Panc1 (cell line): ENCODE data around the gene SSBP4. TPM values are rescaled to one million over a fixed set of nuclear protein-coding genes. Genes with fewer than 3 reads are reported as not detected.

Experiments used
- ATAC-seq: fragments of 200-7000 bp; cut with Tn5 transposase; 2 replicates; pipeline ENCODE4 v1.9.1; 2020; ENCODE audit warnings: mild to moderate bottlenecking, moderate library complexity
- BruUV-seq: library from RNA; stranded (reverse); fragments of 400-500 nt; replicated peaks from 2 replicates; lab custom pipeline; 2021; lab: Mats Ljungman, UMichigan
- CTCF ChIA-PET: fragments of 300-600 bp; sonication (Branson Sonifier 250); formaldehyde crosslinking; loops from one replicate; lab custom pipeline; 2022; ENCODE audit warnings: antibody characterized with exemption; lab: Charles Lee
- POLR2A ChIA-PET: fragments of 300-600 bp; sonication (Branson Sonifier 250); formaldehyde crosslinking; loops from one replicate; lab custom pipeline; 2022; ENCODE audit warnings: antibody characterized with exemption; lab: Charles Lee
- DNase-seq: peaks from one replicate; pipeline ENCODE4 v3.0.0-alpha.2; 2010; ENCODE audit warnings: low read depth, low spot score
- H3K27ac ChIP-seq: 2 replicates; pipeline ENCODE4 v1.5.1; 2011; ENCODE audit warnings: mild to moderate bottlenecking, low read length, inconsistent platforms
- H3K27me3 ChIP-seq: fragments of 200-500 bp; sonication (Bioruptor generic); 2 replicates; pipeline ENCODE4 v1.6.0; 2014; ENCODE audit warnings: low read length, inconsistent platforms; ENCODE audit not compliant: control insufficient read depth, insufficient read depth
- H3K36me3 ChIP-seq: fragments of 200-500 bp; sonication (Bioruptor generic); 2 replicates; pipeline ENCODE4 v1.5.1; 2014; ENCODE audit warnings: inconsistent platforms, mild to moderate bottlenecking, low read length, moderate library complexity; ENCODE audit not compliant: control insufficient read depth, insufficient read depth
- H3K4me1 ChIP-seq: 2 replicates; pipeline ENCODE4 v1.5.1; 2011; ENCODE audit warnings: inconsistent platforms, mild to moderate bottlenecking, low read length, moderate library complexity; ENCODE audit not compliant: control insufficient read depth, insufficient read depth
- H3K4me3 ChIP-seq, 2 experiments: 2 replicates each; pipeline ENCODE4 v1.5.1; 2011 to 2012; ENCODE audit warnings: low read depth in 2 of 2, low read length in 2 of 2, mild to moderate bottlenecking in 2 of 2, inconsistent platforms in 1 of 2, moderate library complexity in 1 of 2
- H3K9me3 ChIP-seq: fragments of 200-500 bp; sonication (Bioruptor generic); 2 replicates; pipeline ENCODE4 v1.5.1; 2014; ENCODE audit warnings: low read depth, mild to moderate bottlenecking, inconsistent platforms, low read length, moderate library complexity; ENCODE audit not compliant: control insufficient read depth, insufficient read depth
- CTCF ChIP-seq: fragments of 450-650 bp; IDR thresholded peaks from 2 replicates; pipeline ENCODE4 v1.5.1; 2017; ENCODE audit warnings: mild to moderate bottlenecking
- POLR2AphosphoS5 ChIP-seq: IDR thresholded peaks from 2 replicates; pipeline ENCODE4 v1.6.1; 2012; ENCODE audit warnings: mild to moderate bottlenecking, low read depth, low read length, moderate library complexity
- REST ChIP-seq, 2 experiments: IDR thresholded peaks; 2 replicates each; pipeline ENCODE4 v1.6.1; 2011 to 2012; ENCODE audit warnings: low read depth in 2 of 2, control low read depth in 1 of 2, low read length in 1 of 2, mild to moderate bottlenecking in 1 of 2, moderate library complexity in 1 of 2; ENCODE audit not compliant: insufficient read depth in 1 of 2
- SIN3A ChIP-seq: IDR thresholded peaks from 2 replicates; pipeline ENCODE4 v1.6.1; 2012; ENCODE audit warnings: low read depth, mild to moderate bottlenecking, low read length, moderate library complexity, borderline replicate concordance; ENCODE audit not compliant: insufficient read depth
- TCF7L2 ChIP-seq: IDR thresholded peaks from 2 replicates; pipeline ENCODE4 v1.6.1; 2011; ENCODE audit warnings: mild to moderate bottlenecking, low read depth, low read length, inconsistent platforms
- in situ Hi-C: cut with HindIII; loops from 2 replicates; pipeline ENCODE4 v1.10.0; 2016; ENCODE audit warnings: low sequenced_read_pairs, low pct_unique_long_range_greater_than_20kb
- intact Hi-C: fragments of 100-400 bp; cut with micrococcal nuclease; formaldehyde crosslinking; loops from one replicate; pipeline ENCODE4 v1.10.0; 2022; ENCODE audit not compliant: unreplicated experiment
- total RNA-seq: library from RNA; stranded (reverse); gene quantifications from one replicate; pipeline ENCODE4 v1.2.1, GENCODE V29; 2021; ENCODE audit not compliant: unreplicated experiment

SSBP4 gene
- total RNA-seq, 1 experiment from 2014 or later, result 128 TPM

GRCh38 chr19:18418483-18419194, 559 bp upstream of the SSBP4 start:
- Histone ChIP-seq H3K27ac (peak overlapping the region; percentile 86), H3K36me3 (peaks cover 2% of the 10 kb centered on the region; the same call in 1 of the 2 replicates), H3K9me3 (no peaks in the 10 kb centered on the region), H3K4me1 (peaks cover 41% of the 10 kb centered on the region), H3K4me3 (peak overlapping the region; percentile 60 to 65), H3K27me3 (no peaks in the 10 kb centered on the region)
- in situ Hi-C loops, result no loop called here
- no peak for TF ChIP-seq REST (IDR thresholded peaks at IDR 0.05; ENCODE audit: insufficient read depth in 1 of 2, low read depth in 2 of 2, low read length in 1 of 2)
- no peak for TF ChIP-seq TCF7L2
- TF ChIP-seq SIN3A, result no peak
- TF ChIP-seq CTCF, result no peak
- no peak for TF ChIP-seq POLR2AphosphoS5
- intact Hi-C loops, result no loop called here
- CTCF ChIA-PET, result no interaction called here
- peak; percentile 15 for ATAC-seq
- no TSS peak for BruUV-seq
- POLR2A ChIA-PET, result interaction anchor here (0.5 kb wide), 1 partner anchor 38 kb away, joined by 5 read pairs; no protein-coding TSS in a partner anchor
- DNase-seq, result no peak

GRCh38 chr19:18419699-18420460, 682 bp downstream of the SSBP4 start:
- ATAC-seq, result peak; percentile 4; the same call in 1 of the 2 replicates
- peak overlapping the region; percentile 71 for H3K27ac ChIP-seq
- TF ChIP-seq SIN3A (no peak; the same call in 1 of the 2 replicates), TCF7L2 (no peak), POLR2AphosphoS5 (no peak), REST (IDR thresholded peaks at IDR 0.05; ENCODE audit: insufficient read depth in 1 of 2, low read depth in 2 of 2, low read length in 1 of 2) (no peak), CTCF (no peak)
- in situ Hi-C loops, result no loop called here
- BruUV-seq, result no TSS peak
- peak overlapping the region; percentile 65 to 73 for H3K4me3 ChIP-seq
- H3K36me3 ChIP-seq, result peaks cover 2% of the 10 kb centered on the region; the same call in 1 of the 2 replicates
- DNase-seq, result no peak
- CTCF ChIA-PET, result interaction anchor here (0.6 kb wide), 1 partner anchor 214 kb away, joined by 4 read pairs; no protein-coding TSS in a partner anchor
- H3K9me3 ChIP-seq, result no peaks in the 10 kb centered on the region
- peaks cover 40% of the 10 kb centered on the region for H3K4me1 ChIP-seq
- no peaks in the 10 kb centered on the region for H3K27me3 ChIP-seq
- intact Hi-C loops, result no loop called here
- POLR2A ChIA-PET, result interaction anchor here (1.2 kb wide), 1 partner anchor 9 kb away, joined by 5 read pairs; no protein-coding TSS in a partner anchor
